Measurements from ENCODE around the gene PRKCE.

DNA sequence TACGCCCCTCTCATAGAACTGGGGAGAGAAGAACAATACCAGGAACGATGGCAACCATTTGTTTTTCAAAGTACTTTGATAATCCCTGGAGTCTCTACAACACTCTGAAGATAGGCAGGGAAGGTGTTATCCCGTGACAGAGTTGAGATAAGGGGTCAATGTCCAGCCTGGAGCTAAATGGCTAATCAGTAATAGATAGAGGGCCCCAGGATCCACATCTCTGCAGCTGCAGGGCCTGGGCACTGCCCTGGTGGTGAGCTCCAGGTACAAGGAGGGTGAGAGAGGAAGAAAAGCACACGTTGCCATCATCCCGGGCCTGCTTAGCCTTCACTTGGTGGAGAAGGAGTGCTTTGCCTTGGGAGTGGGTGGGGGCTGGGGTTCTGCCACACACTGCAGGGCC, 260.6 kb downstream of the PRKCE start:
- TF ChIP-seq, protein P1, sequence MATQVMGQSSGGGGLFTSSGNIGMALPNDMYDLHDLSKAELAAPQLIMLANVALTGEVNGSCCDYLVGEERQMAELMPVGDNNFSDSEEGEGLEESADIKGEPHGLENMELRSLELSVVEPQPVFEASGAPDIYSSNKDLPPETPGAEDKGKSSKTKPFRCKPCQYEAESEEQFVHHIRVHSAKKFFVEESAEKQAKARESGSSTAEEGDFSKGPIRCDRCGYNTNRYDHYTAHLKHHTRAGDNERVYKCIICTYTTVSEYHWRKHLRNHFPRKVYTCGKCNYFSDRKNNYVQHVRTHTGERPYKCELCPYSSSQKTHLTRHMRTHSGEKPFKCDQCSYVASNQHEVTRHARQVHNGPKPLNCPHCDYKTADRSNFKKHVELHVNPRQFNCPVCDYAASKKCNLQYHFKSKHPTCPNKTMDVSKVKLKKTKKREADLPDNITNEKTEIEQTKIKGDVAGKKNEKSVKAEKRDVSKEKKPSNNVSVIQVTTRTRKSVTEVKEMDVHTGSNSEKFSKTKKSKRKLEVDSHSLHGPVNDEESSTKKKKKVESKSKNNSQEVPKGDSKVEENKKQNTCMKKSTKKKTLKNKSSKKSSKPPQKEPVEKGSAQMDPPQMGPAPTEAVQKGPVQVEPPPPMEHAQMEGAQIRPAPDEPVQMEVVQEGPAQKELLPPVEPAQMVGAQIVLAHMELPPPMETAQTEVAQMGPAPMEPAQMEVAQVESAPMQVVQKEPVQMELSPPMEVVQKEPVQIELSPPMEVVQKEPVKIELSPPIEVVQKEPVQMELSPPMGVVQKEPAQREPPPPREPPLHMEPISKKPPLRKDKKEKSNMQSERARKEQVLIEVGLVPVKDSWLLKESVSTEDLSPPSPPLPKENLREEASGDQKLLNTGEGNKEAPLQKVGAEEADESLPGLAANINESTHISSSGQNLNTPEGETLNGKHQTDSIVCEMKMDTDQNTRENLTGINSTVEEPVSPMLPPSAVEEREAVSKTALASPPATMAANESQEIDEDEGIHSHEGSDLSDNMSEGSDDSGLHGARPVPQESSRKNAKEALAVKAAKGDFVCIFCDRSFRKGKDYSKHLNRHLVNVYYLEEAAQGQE (IDR thresholded peaks at IDR 0.05; ENCODE audit: insufficient read depth in 1 of 2, low read depth in 2 of 2, low read length in 1 of 2), result no peak
- TF ChIP-seq, protein P2, sequence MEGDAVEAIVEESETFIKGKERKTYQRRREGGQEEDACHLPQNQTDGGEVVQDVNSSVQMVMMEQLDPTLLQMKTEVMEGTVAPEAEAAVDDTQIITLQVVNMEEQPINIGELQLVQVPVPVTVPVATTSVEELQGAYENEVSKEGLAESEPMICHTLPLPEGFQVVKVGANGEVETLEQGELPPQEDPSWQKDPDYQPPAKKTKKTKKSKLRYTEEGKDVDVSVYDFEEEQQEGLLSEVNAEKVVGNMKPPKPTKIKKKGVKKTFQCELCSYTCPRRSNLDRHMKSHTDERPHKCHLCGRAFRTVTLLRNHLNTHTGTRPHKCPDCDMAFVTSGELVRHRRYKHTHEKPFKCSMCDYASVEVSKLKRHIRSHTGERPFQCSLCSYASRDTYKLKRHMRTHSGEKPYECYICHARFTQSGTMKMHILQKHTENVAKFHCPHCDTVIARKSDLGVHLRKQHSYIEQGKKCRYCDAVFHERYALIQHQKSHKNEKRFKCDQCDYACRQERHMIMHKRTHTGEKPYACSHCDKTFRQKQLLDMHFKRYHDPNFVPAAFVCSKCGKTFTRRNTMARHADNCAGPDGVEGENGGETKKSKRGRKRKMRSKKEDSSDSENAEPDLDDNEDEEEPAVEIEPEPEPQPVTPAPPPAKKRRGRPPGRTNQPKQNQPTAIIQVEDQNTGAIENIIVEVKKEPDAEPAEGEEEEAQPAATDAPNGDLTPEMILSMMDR (IDR thresholded peaks at IDR 0.05), result no peak
- no peak for TF ChIP-seq POLR2AphosphoS5 (IDR thresholded peaks at IDR 0.05; ENCODE audit: low read depth, low read length)
